ENCODE results near the gene FANCL.
A peak's percentile ranks its signal among the peaks of the same experiment; 100 is the strongest.
"Not testable (repeated sequence)": the region's sequence is repeated elsewhere in the genome, so short reads cannot be mapped to it uniquely, and the experiment has no call there.

Gene FANCL

DNA sequence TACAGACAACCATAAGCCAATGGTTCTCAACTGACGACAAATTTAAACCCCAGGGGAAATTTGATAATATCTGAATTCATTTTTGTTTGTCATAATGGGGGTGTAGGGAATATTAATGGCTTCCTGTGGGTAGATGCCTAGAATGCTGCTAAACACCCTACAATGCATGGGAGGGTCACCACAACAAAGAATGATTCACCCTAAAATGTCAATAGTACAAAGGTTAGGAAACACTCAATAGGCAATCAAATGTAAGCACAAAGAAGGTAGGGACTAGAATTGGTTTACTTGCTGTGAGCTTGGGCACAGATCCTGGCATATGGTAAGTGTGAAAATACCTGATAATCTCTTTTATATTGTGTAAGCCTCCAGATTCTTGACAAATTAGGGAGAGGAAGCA, 20.1 kb upstream of the FANCL start:
- TF ChIP-seq, protein P1, sequence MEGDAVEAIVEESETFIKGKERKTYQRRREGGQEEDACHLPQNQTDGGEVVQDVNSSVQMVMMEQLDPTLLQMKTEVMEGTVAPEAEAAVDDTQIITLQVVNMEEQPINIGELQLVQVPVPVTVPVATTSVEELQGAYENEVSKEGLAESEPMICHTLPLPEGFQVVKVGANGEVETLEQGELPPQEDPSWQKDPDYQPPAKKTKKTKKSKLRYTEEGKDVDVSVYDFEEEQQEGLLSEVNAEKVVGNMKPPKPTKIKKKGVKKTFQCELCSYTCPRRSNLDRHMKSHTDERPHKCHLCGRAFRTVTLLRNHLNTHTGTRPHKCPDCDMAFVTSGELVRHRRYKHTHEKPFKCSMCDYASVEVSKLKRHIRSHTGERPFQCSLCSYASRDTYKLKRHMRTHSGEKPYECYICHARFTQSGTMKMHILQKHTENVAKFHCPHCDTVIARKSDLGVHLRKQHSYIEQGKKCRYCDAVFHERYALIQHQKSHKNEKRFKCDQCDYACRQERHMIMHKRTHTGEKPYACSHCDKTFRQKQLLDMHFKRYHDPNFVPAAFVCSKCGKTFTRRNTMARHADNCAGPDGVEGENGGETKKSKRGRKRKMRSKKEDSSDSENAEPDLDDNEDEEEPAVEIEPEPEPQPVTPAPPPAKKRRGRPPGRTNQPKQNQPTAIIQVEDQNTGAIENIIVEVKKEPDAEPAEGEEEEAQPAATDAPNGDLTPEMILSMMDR (IDR thresholded peaks at IDR 0.05; ENCODE audit: low read depth, low read length), result no peak

DNA sequence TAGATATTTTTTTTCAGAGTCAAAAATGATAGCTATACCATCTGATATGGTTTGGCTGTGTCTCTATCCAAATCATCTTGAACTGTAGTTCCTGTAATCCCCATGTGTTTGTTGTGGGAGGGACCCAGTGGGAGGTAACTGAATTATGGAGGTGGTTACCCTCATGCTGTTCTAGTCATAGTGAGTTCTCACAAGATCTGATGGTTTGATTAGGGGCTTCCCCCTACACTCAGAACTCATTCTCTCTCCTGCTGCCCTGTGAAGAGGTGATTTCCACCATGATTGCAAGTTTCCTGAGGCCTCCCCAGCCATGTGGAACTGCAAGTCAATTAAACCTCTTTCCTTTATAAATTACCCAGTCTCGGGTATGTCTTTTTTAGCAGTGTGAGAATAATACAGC, 17.3 kb upstream of the FANCL start:
- H3K4me3 ChIP-seq (ENCODE audit: low read depth, low read length), result not testable (repeated sequence)

More for the DNA sequence above, 20.1 kb upstream of the FANCL start:
- H3K4me3 ChIP-seq (ENCODE audit: low read depth, low read length), result no peak overlapping the region

DNA sequence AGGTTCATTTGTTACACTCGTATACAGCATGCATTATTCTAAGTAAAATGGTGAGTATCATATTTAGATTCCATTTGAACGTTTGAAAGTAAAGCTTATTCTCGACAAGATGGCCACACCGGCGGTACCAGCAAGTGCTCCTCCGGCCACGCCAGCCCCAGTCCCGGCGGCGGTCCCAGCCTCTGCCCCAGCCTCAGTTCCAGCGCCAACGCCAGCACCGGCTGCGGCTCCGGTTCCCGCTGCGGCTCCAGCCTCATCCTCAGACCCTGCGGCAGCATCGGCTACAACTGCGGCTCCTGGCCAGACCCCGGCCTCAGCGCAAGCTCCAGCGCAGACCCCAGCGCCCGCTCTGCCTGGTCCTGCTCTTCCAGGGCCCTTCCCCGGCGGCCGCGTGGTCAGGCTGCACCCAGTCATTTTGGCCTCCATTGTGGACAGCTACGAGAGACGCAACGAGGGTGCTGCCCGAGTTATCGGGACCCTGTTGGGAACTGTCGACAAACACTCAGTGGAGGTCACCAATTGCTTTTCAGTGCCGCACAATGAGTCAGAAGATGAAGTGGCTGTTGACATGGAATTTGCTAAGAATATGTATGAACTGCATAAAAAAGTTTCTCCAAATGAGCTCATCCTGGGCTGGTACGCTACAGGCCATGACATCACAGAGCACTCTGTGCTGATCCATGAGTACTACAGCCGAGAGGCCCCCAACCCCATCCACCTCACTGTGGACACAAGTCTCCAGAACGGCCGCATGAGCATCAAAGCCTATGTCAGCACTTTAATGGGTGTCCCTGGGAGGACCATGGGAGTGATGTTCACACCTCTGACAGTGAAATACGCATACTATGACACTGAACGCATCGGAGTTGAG, 10.4 kb upstream of the FANCL start:
- not testable (repeated sequence) for H3K4me3 ChIP-seq (ENCODE audit: low read depth, low read length)

DNA sequence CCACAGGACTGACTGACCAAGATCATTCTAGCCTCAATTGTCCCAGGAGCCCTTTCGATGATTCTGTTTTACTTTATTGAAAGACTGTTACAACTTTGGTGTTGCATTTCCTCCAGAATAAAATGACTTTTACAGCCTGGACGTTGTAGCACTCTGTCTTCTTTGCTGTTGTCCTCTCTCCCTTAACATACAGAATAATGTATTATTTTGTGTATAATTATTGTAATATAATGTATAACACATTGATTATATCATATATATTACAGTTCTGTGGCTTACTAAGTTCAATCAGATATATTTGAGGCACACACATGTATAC, 380 bp upstream of the FANCL start:
- H3K4me3 ChIP-seq (ENCODE audit: low read depth, low read length), result peak overlapping the region; percentile 90
- TF ChIP-seq, protein P1 (IDR thresholded peaks at IDR 0.05; ENCODE audit: low read depth, low read length), result no peak

DNA sequence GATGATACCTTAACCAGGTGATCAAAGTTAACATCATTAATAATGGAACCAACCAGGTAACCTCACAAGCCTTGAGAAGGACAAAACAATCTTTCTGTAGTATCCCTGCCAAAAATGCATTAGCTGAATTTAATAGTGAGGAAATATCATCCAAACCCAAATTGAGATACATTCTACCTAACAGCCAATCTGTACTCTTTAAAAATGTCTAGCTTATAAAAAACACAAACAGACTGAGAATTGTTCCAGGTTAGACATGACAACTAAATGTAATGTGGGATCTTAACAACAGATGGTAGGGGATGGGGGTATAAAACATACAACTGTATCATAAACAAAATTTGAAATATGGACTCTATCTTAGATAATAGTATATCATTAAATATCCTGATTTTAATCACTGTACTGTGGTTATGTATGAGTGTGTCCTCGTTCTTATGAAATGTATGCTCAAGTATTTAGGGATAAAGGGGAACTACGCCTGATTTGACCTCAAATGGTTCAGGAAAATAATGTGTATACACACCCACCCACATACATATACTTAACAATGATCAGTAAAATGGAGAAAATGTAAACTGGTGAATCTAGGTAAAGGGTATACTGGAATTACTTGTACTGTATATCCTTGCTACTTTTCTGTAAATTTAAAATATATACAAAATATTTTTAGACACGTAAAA, 1.7 kb downstream of the FANCL start:
- H3K4me3 ChIP-seq (ENCODE audit: low read depth, low read length), result no peak overlapping the region
- TF ChIP-seq, protein P1 (IDR thresholded peaks at IDR 0.05; ENCODE audit: low read depth, low read length), result no peak

DNA sequence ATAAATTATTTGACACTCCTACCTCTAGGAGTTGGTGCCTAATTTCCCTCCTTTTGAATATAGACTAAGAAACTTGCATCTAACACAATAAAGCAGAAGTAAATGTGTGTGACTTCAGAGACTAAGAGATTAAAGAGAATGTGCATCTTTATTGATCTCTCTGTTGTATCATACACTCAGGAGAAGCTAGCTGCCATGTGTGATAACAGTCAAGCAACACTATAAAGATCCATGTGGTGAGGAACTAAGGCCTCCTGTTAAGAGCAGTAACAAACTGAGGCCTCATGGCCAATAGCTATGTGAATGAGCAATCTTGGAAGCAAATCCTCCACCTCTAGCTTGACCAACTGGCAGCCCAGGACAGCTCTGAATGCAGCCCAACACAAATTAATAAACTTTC, 3.4 kb downstream of the FANCL start:
- H3K4me3 ChIP-seq (ENCODE audit: low read depth, low read length), result no peak overlapping the region
- TF ChIP-seq, protein P1 (IDR thresholded peaks at IDR 0.05; ENCODE audit: low read depth, low read length), result no peak

DNA sequence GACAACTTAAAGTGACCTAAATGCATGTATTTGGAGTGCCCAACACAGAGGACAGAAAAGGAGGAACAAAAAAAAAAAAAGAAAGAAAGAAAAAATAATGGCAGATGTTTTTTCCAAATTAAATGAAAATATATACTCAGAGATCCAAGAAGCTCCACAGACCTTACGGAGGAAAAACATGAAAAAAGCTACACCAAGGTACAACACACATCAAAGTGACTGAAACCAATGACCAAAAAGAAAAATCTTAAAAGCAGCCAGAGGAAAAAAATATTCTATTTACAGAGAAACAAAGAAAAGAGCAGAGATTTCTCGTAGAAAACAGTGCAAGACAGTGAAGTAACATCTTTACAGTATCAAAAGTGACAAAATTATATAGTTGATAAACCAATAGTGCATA, 5.1 kb downstream of the FANCL start:
- TF ChIP-seq, protein P1 (IDR thresholded peaks at IDR 0.05; ENCODE audit: low read depth, low read length), result no peak
- H3K4me3 ChIP-seq (ENCODE audit: low read depth, low read length), result no peak overlapping the region

DNA sequence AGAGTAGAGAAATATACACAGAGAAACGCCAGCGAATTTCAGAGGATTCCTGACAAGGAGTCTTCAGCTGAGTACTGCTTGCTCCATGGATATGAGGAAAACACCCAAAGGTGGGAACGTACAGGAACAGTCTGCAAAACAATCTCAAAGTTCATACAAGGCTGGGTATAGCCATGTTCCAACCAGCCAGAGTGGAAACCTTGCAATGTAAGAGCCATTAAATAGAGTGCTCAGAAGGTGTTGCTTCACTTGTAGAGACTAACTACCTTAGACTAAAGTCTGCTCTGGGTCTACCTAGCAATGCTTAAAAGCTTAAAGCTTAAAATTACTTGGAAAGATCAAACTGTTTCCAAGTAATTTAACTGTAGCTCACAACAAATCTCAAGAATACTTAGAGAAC, 6.0 kb downstream of the FANCL start:
- TF ChIP-seq, protein P1 (IDR thresholded peaks at IDR 0.05; ENCODE audit: low read depth, low read length), result no peak
- no peak overlapping the region for H3K4me3 ChIP-seq (ENCODE audit: low read depth, low read length)
